Gastrocnemius medialis (tissue), 4 donors: ENCODE measurements around the gene GNB1L.

ENCODE experiments used
- POLR2A ChIP-seq, 2 donors: fragments of 450-650 bp; IDR thresholded peaks; one replicate each; pipeline ENCODE4 v1.6.1; 2017; ENCODE audit warnings: antibody characterized with exemption in 2 of 2, mild to moderate bottlenecking in 2 of 2, moderate library complexity in 2 of 2
- TF ChIP-seq, protein P1 (sequence below), 5 experiments: fragments of 450-650 bp in 3 of 5; fragments of 200-600 bp in 2 of 5; sonication (generic) in 2 of 5; IDR thresholded peaks in 4 of 5; conservative IDR thresholded peaks in 1 of 5; 1 replicate in 4 of 5; 2 replicates in 1 of 5; pipeline ENCODE4 v1.5.1; 2016 to 2019; ENCODE audit warnings: antibody characterized with exemption in 5 of 5, mild to moderate bottlenecking in 3 of 5, moderate library complexity in 3 of 5

DNA sequence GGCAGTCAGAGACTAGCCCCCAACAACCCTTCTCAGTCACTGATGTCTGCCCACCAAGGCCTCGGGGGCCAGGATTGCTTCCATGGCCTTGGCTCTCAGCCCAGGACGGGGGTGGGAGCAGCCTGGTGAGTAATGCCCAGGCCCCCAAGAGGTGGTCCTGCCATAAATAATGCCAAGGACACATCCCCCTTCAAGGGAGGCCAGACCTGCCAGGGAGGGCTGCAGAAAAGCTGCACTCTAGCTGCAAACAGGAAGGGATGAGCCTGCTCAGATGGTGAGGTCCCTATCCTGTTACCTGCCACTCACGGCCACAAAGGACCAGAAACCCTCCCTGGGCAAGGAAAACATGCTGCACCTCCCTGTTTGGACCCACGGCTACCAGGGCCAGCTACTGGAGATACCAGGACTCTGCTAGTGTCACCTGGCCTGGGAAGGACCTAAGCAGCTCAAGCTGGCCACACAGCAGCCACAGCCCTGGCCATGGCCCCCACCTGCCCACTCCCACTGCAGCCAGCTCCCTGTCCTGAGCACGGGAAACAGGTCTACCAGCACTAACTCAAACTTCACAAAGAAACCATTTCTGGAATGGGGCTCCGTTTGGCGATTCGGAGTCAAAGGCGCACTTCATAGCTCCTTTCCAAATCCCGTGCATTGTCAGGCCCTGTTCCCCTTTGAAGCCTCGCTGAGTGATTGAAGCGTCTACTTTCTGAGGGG lies 12.1 kb downstream of the GNB1L start:
- TF ChIP-seq, protein P1, sequence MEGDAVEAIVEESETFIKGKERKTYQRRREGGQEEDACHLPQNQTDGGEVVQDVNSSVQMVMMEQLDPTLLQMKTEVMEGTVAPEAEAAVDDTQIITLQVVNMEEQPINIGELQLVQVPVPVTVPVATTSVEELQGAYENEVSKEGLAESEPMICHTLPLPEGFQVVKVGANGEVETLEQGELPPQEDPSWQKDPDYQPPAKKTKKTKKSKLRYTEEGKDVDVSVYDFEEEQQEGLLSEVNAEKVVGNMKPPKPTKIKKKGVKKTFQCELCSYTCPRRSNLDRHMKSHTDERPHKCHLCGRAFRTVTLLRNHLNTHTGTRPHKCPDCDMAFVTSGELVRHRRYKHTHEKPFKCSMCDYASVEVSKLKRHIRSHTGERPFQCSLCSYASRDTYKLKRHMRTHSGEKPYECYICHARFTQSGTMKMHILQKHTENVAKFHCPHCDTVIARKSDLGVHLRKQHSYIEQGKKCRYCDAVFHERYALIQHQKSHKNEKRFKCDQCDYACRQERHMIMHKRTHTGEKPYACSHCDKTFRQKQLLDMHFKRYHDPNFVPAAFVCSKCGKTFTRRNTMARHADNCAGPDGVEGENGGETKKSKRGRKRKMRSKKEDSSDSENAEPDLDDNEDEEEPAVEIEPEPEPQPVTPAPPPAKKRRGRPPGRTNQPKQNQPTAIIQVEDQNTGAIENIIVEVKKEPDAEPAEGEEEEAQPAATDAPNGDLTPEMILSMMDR (IDR thresholded peaks at IDR 0.05 in 4 of 5, conservative IDR thresholded peaks at IDR 0.05 in 1 of 5) = no peak
- TF ChIP-seq POLR2A (IDR thresholded peaks at IDR 0.05) = no peak
